Suppressor macrophage treated with lipopolysaccharide for 4 hours (primary cell): ENCODE results near the gene HNRNPUL2.

ENCODE experiments used
- DNase-seq: peaks from one replicate; pipeline ENCODE4 v3.0.0-alpha.2; 2020

Gene HNRNPUL2

DNA sequence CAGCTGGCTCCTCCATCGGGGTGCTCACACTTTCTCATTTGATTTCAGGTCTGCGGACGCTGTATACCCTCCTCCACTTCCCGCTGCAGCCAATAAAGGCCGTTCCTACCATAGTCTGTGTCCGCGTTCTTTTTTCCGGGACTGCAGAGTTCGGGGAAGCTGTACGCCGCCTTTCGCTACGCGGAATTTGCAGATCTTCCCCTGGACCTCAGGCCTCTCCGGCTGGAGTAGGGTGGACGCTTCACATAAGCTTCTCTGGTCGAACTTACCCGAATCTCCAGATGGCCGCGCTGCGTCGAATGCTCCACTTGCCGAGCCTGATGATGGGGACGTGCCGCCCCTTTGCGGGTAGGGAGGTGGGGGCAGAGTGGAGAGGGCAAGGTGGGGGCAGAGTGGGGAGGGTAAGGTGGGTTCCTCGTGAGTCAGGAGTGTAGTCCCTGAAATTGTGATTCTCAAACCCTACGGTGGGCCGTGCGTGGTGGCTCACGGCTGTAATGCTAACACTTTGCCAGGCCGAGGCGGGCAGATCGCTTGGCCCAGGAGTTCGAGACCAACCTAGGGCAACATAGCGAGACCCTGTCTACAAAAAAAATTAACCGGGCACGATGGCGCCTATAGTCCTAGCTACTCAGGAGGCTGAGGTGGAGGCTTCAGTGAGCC, 61.5 kb downstream of the HNRNPUL2 start:
- DNase-seq = peak; percentile 60

DNA sequence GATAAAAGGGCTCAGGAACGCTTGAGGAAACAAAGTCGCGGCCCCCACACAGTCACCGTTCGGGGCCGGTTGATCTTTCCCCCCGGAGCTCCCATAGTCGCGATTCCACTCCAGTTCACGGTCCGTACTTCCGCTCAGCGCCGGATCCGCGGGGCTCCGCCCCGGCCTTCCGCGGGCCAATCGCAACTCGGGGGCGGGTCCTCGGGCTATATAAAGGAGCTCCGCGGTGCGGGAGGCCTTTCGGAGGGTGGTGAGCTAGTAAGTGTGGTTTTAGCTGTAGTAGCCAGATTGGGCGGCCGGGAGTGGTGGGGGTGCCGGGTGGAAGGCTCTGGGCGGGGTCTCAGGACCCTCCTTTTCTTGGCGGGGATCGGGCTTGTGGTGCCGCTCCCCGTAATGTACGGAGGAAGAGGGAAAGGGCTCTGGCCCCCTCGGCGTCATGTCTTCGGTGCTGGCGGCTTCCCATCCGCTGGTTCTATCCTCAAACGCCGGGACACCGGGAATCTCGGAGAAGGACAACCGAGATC, 62.1 kb downstream of the HNRNPUL2 start, which contains the start of the genes C11orf98 and CSKMT:
TSS of gene C11orf98 (minus strand) at position 136 of the 524 bp plus-strand sequence. CDS start at position 95, 41 bp downstream.
TSS of gene CSKMT (plus strand) at position 238 of the 524 bp plus-strand sequence. CDS start 568 bp downstream, outside the sequence.
- DNase-seq = peak; percentile 97

DNA sequence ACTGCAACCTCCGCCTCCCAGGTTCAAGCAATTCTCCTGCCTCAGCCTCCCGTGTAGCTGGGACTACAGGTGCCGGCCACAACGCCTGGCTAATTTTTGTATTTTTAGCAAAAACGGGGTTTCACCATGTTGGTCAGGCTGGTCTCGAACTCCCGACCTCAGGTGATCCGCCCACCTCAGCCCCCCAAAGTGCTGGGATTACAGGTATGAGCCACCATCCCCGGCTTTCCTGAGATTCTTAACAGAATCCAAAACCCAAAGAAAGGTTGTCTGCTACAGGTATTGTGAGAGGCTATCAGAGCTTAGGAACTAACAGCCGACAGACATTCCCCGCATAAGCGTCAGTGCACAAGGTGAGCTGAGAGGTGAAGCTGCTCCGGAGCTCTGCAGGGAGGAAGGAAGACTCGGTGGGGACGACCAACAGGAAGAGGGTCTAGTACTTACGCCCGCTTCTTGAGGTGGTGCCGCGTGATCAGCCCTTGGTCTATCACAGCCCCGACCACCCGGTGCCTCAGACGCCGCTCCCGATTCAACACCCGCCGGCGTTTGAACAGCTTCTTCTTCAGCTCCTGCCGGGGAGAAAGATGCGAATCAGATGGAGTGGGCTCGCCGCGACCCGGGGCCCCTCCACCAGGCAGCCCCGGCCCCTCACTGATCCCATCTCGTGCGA, 62.7 kb downstream of the HNRNPUL2 start:
- no peak for DNase-seq
